Measurements from ENCODE around the gene ACTR1B.

GRCh38 chr2:97644023-97644717 lies 19.7 kb downstream of the ACTR1B start:
- no peak for TF ChIP-seq TEAD4 (IDR thresholded peaks at IDR 0.05)
- no peak for TF ChIP-seq REST (IDR thresholded peaks at IDR 0.05; ENCODE audit: low read depth)
- TF ChIP-seq YY1 (IDR thresholded peaks at IDR 0.05; ENCODE audit: low read depth): no peak
- TF ChIP-seq RAD21 (IDR thresholded peaks at IDR 0.05; ENCODE audit: low read depth): no peak
- no peak for TF ChIP-seq MAX (IDR thresholded peaks at IDR 0.05)
- TF ChIP-seq NFIC (IDR thresholded peaks at IDR 0.05): no peak

All from Ishikawa (cell line).